ENCODE data around the gene AKR7A3.
"Not testable (repeated sequence)": the region's sequence is repeated elsewhere in the genome, so short reads cannot be mapped to it uniquely, and the experiment has no call there.

DNA sequence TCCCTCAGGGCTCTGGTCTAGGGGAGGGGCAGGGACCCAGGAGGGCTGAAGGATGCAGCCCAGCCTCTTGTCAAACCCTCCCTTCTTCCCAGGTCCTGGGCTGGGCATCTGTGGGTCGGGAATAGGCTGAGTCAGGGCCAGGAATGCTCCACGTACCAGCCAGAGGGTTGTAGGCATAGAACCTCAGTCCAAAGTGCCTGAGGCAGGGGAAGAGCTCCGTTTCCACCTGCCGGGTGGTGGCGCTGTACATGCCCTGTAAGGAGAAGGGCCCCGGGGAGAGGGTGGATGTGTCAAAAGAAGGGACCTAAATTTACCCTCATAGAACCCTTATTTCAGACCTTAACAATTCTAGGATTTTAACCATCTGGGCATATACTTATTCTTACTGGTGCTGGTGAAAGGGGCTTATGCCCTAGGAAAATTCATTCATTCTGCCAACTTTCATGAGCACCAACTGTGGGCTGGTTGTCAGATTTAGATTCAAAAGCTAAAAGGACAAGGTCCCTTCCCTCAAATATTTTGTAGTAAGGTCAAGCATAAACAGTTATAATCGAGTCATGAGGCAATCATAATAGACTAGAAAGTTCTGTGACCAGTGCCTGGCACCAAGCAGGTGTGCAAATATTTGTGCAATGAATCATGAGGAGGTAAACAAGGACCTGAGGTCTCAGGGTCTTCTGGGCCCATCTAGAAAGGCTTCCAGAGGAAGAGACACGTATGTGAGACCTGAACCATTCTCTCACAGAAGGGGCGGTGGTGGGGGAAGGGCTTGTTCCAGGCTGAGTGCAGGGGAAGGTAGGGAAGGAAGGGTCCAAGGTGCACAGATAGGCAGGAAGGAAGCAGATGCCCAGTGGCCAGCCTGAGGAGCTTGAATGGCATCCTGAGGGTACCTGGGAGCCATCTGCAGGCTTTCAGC lies 18.9 kb downstream of the AKR7A3 start:
- TF ChIP-seq, protein P1, sequence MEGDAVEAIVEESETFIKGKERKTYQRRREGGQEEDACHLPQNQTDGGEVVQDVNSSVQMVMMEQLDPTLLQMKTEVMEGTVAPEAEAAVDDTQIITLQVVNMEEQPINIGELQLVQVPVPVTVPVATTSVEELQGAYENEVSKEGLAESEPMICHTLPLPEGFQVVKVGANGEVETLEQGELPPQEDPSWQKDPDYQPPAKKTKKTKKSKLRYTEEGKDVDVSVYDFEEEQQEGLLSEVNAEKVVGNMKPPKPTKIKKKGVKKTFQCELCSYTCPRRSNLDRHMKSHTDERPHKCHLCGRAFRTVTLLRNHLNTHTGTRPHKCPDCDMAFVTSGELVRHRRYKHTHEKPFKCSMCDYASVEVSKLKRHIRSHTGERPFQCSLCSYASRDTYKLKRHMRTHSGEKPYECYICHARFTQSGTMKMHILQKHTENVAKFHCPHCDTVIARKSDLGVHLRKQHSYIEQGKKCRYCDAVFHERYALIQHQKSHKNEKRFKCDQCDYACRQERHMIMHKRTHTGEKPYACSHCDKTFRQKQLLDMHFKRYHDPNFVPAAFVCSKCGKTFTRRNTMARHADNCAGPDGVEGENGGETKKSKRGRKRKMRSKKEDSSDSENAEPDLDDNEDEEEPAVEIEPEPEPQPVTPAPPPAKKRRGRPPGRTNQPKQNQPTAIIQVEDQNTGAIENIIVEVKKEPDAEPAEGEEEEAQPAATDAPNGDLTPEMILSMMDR (conservative IDR thresholded peaks at IDR 0.05; ENCODE audit: low read depth, low read length): not testable (repeated sequence)
- TF ChIP-seq EZH2 (IDR thresholded peaks at IDR 0.05; ENCODE audit: borderline replicate concordance, low read depth, low read length, poor library complexity, severe bottlenecking): not testable (repeated sequence)

Data from A673 (cell line).